Gastroesophageal sphincter (tissue), 4 donors: ENCODE results near the gene CDC34. TPM values are rescaled to one million over a fixed set of nuclear protein-coding genes. Genes with fewer than 3 reads are reported as not detected.
A peak's percentile ranks its signal among the peaks of the same experiment; 100 is the strongest.

Experiments
- ATAC-seq: fragments of 150-250 bp; one replicate; pipeline ENCODE4 v1.9.1; 2016; ENCODE audit warnings: mild to moderate bottlenecking, moderate library complexity
- H3K27ac ChIP-seq, 4 donors: fragments of 200-600 bp; sonication (generic) in 3 of 4; 1 replicate in 3 of 4; 2 replicates in 1 of 4; pipeline ENCODE4 v1.5.1; 2016 to 2019
- H3K27me3 ChIP-seq: fragments of 200-600 bp; sonication (generic); one replicate; pipeline ENCODE4 v1.5.1; 2019
- H3K36me3 ChIP-seq, 2 donors: fragments of 200-600 bp; sonication (generic); one replicate each; pipeline ENCODE4 v1.5.1; 2019; ENCODE audit warnings: control low read depth in 1 of 2
- H3K4me1 ChIP-seq, 3 donors: fragments of 200-600 bp; sonication (generic); 1 replicate in 2 of 3; 2 replicates in 1 of 3; pipeline ENCODE4 v1.5.1; 2016 to 2019; ENCODE audit warnings: control low read depth in 2 of 3
- H3K4me3 ChIP-seq, 2 donors: fragments of 200-600 bp; sonication (generic); one replicate each; pipeline ENCODE4 v1.5.1; 2019; ENCODE audit warnings: mild to moderate bottlenecking in 1 of 2, moderate library complexity in 1 of 2
- H3K9me3 ChIP-seq, 3 donors: fragments of 200-600 bp; sonication (generic); one replicate each; pipeline ENCODE4 v1.5.1; 2017 to 2019; ENCODE audit warnings: control low read depth in 2 of 3
- CTCF ChIP-seq, 4 experiments: fragments of 200-600 bp in 2 of 4; fragments of 450-650 bp in 2 of 4; sonication (generic) in 1 of 4; IDR thresholded peaks; one replicate each; pipeline ENCODE4 v1.5.1; 2017 to 2019; ENCODE audit warnings: antibody characterized with exemption in 4 of 4, mild to moderate bottlenecking in 2 of 4, moderate library complexity in 2 of 4
- EP300 ChIP-seq: sonication (generic); formaldehyde crosslinking; IDR thresholded peaks from one replicate; pipeline ENCODE4 v1.6.1; 2017; ENCODE audit warnings: antibody characterized with exemption, mild to moderate bottlenecking
- POLR2A ChIP-seq, 2 donors: fragments of 450-650 bp; IDR thresholded peaks; one replicate each; pipeline ENCODE4 v1.6.1; 2017; ENCODE audit warnings: antibody characterized with exemption in 2 of 2, mild to moderate bottlenecking in 2 of 2, moderate library complexity in 1 of 2
- POLR2AphosphoS5 ChIP-seq: sonication (generic); formaldehyde crosslinking; IDR thresholded peaks from one replicate; pipeline ENCODE4 v1.6.1; 2017; ENCODE audit warnings: antibody characterized with exemption
- WGBS, 2 donors: methylation state at CpG; one replicate each; pipeline ENCODE4 v1.1.5; 2018; ENCODE audit warnings: low coverage in 1 of 2; 5-methylcytosine and 5-hydroxymethylcytosine counted together
- total RNA-seq, 4 donors: library from RNA; depleted of rRNA; stranded (reverse); fragments of >200 nt; gene quantifications; one replicate each; pipeline ENCODE4 v1.1.0, GENCODE V29; 2016

The CDC34 gene
- total RNA-seq, 4 donors from 2014 or later = 43.2 to 86.9 (median 70.2) TPM

DNA sequence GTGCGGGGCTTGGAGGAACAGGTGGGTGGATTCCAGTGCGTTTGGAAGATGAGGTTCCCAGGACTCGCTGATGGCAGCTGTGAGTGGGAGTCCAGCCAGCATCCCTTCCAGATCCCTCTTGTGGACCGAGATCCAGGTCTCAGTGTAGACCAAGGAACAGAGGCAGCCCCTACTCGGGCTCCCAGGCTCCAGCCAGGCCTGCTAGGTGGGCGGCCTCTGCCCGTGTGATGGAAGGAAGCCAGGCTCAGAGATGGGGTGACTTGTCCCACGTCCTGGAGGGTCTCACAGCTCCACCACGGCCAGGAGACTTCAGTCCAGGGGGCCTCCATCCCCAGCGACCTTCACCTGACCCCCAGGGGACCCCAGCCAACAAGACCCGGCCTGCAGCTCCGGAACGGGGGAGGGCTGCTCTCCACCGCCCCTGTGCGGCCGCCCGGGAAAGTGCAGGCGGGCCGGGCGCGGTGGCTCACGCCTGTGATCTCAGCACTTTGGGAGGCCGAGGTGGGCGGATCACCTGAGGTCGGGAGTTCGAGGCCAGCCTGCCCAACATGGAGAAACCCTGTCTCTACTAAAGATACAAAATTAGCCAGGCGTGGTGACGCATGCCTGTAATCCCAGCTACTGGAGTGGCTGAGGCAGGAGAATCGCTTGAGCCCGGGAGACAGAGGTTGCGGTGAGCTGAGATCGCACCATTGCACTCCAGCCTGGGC, 36.0 kb upstream of the CDC34 start:
- no peak for TF ChIP-seq EP300
- TF ChIP-seq CTCF (IDR thresholded peaks at IDR 0.05) = peak in 3 of 4 experiments; percentile 35 to 71 (median 60)
- TF ChIP-seq POLR2A (IDR thresholded peaks at IDR 0.05) = no peak
- no peak for TF ChIP-seq POLR2AphosphoS5
- Histone ChIP-seq H3K27me3 (peaks cover 60% of the 10 kb centered on the region), H3K4me1 (peaks cover 0 to 30% (median 8%) of the 10 kb centered on the region in 3 donors), H3K36me3 (no peaks in the 10 kb centered on the region), H3K4me3 (no peak overlapping the region), H3K9me3 (no peaks in the 10 kb centered on the region), H3K27ac (no peak overlapping the region)
- no peak for ATAC-seq
- WGBS, 2 donors = 6% methylated on average over 6 of the region's 32 CpGs; no CpG with 5 or more reads in 1 of the 2 donors

DNA sequence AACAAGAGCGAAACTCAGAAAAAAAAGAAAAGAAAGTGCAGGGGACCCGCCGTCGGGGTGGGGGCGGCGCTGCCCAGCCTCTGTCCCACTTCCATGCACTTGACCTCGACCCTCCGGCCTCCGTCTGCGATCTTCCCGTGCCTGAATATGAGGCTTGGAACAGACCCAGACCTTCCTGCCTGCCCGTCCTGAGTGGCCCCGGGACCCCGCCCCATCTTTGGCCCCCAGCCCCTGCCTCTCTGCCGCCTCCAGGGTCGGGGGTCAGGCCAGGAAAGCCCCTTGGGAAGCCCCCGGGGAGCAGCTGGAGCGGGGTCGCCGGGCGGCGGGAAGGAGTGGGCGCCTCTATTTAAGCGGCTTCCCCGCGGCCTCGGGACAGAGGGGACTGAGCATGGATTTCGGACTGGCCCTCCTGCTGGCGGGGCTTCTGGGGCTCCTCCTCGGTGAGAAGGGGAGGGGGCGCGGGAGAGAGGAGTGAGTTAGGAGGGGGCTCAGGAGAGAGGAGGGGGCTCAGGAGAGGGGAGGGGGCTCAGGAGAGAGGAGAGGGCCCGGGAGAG, 35.4 kb upstream of the CDC34 start, which contains the start of gene MADCAM1:
MADCAM1 (plus strand) TSS at position 375 of the 554 bp plus-strand sequence; CDS start at position 389, 14 bp downstream.
- Histone ChIP-seq H3K4me1 (peaks cover 0 to 30% (median 8%) of the 10 kb centered on the region in 3 donors), H3K36me3 (no peaks in the 10 kb centered on the region), H3K27me3 (peaks cover 64% of the 10 kb centered on the region), H3K27ac (no peak within 1 kb of the TSS), H3K9me3 (no peaks in the 10 kb centered on the region), H3K4me3 (peak within 1 kb of the TSS in 1 of 2 donors; percentile 23)
- 0 to 9% methylated on average over 1 to 10 of the region's 33 CpGs for WGBS, 2 donors
- no peak for ATAC-seq
- TF ChIP-seq POLR2A (IDR thresholded peaks at IDR 0.05) (no peak), POLR2AphosphoS5 (no peak), CTCF (IDR thresholded peaks at IDR 0.05) (no peak), EP300 (no peak)

DNA sequence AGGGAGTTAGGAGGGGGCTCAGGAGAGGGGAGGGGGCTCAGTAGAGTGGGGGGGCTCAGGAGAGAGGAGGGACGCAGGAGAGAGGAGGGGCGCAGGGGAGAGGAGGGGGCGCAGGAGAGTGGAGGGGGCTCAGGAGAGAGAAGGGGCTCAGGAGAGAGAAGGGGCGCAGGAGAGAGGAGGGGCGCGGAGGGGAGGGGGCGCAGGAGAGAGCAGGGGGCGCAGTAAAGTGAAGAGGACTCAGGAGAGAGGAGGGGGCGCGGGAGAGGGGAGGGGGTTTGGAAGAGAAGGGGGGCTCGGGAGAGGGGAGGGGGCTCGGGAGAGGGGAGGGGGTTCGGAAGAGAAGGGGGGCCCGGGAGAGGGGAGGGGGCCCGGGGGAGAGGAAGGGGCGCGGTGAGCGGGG, 34.6 kb upstream of the CDC34 start:
- Histone ChIP-seq H3K4me1 (peaks cover 0 to 30% (median 8%) of the 10 kb centered on the region in 3 donors), H3K36me3 (no peaks in the 10 kb centered on the region), H3K9me3 (no peaks in the 10 kb centered on the region), H3K27ac (no peak overlapping the region), H3K27me3 (peaks cover 64% of the 10 kb centered on the region), H3K4me3 (no peak overlapping the region)
- TF ChIP-seq POLR2AphosphoS5 (no peak), EP300 (no peak), POLR2A (IDR thresholded peaks at IDR 0.05) (no peak), CTCF (IDR thresholded peaks at IDR 0.05) (no peak)
- 0% methylated on average over 1 of the region's 18 CpGs; no CpG with 5 or more reads in 1 of the 2 donors for WGBS, 2 donors
- no peak for ATAC-seq

GRCh38 chr19:497491-497868, 34.1 kb upstream of the CDC34 start:
- 0 to 8% methylated on average over 1 to 2 of the region's 36 CpGs for WGBS, 2 donors

More at GRCh38 chr19:497491-497868, 34.1 kb upstream of the CDC34 start:
- Histone ChIP-seq H3K27ac (no peak overlapping the region), H3K36me3 (no peaks in the 10 kb centered on the region), H3K4me3 (peak overlapping the region in 1 of 2 donors; percentile 23), H3K4me1 (peaks cover 0 to 30% (median 8%) of the 10 kb centered on the region in 3 donors), H3K27me3 (peaks cover 64% of the 10 kb centered on the region), H3K9me3 (no peaks in the 10 kb centered on the region)
- TF ChIP-seq EP300 (no peak), POLR2A (IDR thresholded peaks at IDR 0.05) (no peak), POLR2AphosphoS5 (no peak), CTCF (IDR thresholded peaks at IDR 0.05) (no peak)
- ATAC-seq = no peak
